Spleen (tissue), 7 donors: Measurements from ENCODE around the gene MSANTD1.

ENCODE experiments used
- CTCF ChIP-seq, 11 experiments: fragments of 200-600 bp in 7 of 11; fragments of 450-650 bp in 4 of 11; sonication (generic) in 4 of 11; IDR thresholded peaks in 8 of 11; conservative IDR thresholded peaks in 3 of 11; 1 replicate in 7 of 11; 2 replicates in 4 of 11; pipeline versions ENCODE4 v1.4.0 to v1.8.0; 2016 to 2021; ENCODE audit warnings: antibody characterized with exemption in 11 of 11, inconsistent platforms in 4 of 11, mild to moderate bottlenecking in 1 of 11
- POLR2A ChIP-seq, 3 donors: fragments of 450-650 bp; IDR thresholded peaks; one replicate each; pipeline ENCODE4 v1.5.1; 2017; ENCODE audit warnings: antibody characterized with exemption in 3 of 3, mild to moderate bottlenecking in 1 of 3
- POLR2AphosphoS5 ChIP-seq, 3 donors: sonication (generic); formaldehyde crosslinking; IDR thresholded peaks; one replicate each; pipeline ENCODE4 v1.5.1; 2017; ENCODE audit warnings: antibody characterized with exemption in 3 of 3
- donor health status: DM: no; HTN: no; CAD: no; lungs with moderate emphysema.
- donor health status: DM: no; HTN: no; CAD: no.
- donor health status: DM: no; HTN: no; CAD: no.

- TF ChIP-seq CTCF (IDR thresholded peaks at IDR 0.05 in 8 of 11, conservative IDR thresholded peaks at IDR 0.05 in 3 of 11): no peak
- TF ChIP-seq POLR2A (IDR thresholded peaks at IDR 0.05): no peak
- TF ChIP-seq POLR2AphosphoS5 (IDR thresholded peaks at IDR 0.05): no peak
Measured at GRCh38 chr4:3286335-3287175, 37.6 kb downstream of the MSANTD1 start.
